B cell (primary cell): ENCODE measurements around the gene NDUFB10.

ENCODE experiments used
- EZH2 ChIP-seq: IDR thresholded peaks from 2 replicates; pipeline ENCODE4 v1.6.1; 2012; ENCODE audit warnings: borderline replicate concordance, low read depth, mild to moderate bottlenecking, moderate library complexity, low read length; ENCODE audit not compliant: insufficient read depth, poor library complexity, severe bottlenecking
- TF ChIP-seq, protein P1 (sequence below): fragments of 200-600 bp; IDR thresholded peaks from one replicate; pipeline ENCODE4 v1.8.0; 2022; ENCODE audit warnings: antibody characterized with exemption, mild to moderate bottlenecking

DNA sequence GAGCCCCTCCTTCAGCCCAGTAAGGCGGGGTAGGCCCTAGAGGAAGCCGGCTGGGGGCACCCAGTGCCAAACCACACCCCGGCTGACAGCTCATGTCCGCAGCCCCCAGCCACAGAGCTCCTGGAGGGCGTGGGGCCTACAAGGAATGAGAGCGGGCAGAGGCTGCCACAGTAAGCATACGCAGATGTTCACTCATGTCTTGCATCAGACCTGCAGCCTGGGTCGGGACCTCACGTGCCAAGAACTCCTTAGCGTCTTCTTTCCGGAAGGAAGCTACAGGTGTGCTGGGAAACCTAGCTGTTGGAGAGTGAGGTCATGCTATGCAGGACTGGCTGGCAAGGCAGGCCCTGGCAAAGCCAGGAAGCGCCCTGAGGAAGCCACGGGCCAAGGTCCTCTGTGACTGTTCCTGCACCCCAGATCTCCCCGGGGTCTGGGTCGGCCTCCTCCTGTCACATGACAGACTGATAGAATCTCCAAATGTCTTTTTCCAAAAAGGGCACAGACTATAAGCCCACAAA is 48.7 kb downstream of the NDUFB10 start:
- TF ChIP-seq, protein P1, sequence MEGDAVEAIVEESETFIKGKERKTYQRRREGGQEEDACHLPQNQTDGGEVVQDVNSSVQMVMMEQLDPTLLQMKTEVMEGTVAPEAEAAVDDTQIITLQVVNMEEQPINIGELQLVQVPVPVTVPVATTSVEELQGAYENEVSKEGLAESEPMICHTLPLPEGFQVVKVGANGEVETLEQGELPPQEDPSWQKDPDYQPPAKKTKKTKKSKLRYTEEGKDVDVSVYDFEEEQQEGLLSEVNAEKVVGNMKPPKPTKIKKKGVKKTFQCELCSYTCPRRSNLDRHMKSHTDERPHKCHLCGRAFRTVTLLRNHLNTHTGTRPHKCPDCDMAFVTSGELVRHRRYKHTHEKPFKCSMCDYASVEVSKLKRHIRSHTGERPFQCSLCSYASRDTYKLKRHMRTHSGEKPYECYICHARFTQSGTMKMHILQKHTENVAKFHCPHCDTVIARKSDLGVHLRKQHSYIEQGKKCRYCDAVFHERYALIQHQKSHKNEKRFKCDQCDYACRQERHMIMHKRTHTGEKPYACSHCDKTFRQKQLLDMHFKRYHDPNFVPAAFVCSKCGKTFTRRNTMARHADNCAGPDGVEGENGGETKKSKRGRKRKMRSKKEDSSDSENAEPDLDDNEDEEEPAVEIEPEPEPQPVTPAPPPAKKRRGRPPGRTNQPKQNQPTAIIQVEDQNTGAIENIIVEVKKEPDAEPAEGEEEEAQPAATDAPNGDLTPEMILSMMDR, result no peak
- no peak for TF ChIP-seq EZH2
